ENCODE data around the gene C2orf42. TPM values are rescaled to one million over a fixed set of nuclear protein-coding genes. Genes with fewer than 3 reads are reported as not detected.
A peak's percentile ranks its signal among the peaks of the same experiment; 100 is the strongest.
"Not testable (repeated sequence)": the region's sequence is repeated elsewhere in the genome, so short reads cannot be mapped to it uniquely, and the experiment has no call there.

C2orf42 gene
- total and polyA plus RNA-seq, 5 donors from 2014 or later = 21.0 to 38.4 (median 23.6) TPM

- H3K27ac ChIP-seq (ENCODE audit: insufficient read depth, low read length, poor library complexity, severe bottlenecking) = peak overlapping the region; percentile 15
- H3K36me3 Mint-ChIP-seq = peaks cover 3% of the 10 kb centered on the region
Observed at GRCh38 chr2:70118798-70119454, 71.9 kb downstream of the C2orf42 start.

GRCh38 chr2:70116936-70117552 is 73.8 kb downstream of the C2orf42 start:
- no peaks in the 10 kb centered on the region for H3K36me3 ChIP-seq (ENCODE audit: control insufficient read depth, insufficient read depth, low read length)
- Mint-ChIP-seq H3K36me3 (peaks cover 3% of the 10 kb centered on the region), H3K27me3 (no peaks in the 10 kb centered on the region), H3K9me3 (no peaks in the 10 kb centered on the region), H3K4me1 (peaks cover 10 to 62% (median 32%) of the 10 kb centered on the region in 4 donors), H3K27ac (peak overlapping the region; percentile 41 to 76 (median 74)), H3K4me3 (no peak overlapping the region)
- DNase-seq (no peak), ATAC-seq (ENCODE audit: low read depth in 2 of 2) (no peak)
- no peak overlapping the region for H3K27ac ChIP-seq (ENCODE audit: insufficient read depth, low read length, poor library complexity, severe bottlenecking)
- H3K4me1 ChIP-seq (ENCODE audit: control insufficient read depth, insufficient read depth, low read length, poor library complexity, severe bottlenecking) = peaks cover 19% of the 10 kb centered on the region
- H3K27me3 ChIP-seq (ENCODE audit: control insufficient read depth, insufficient read depth, low read length) = no peaks in the 10 kb centered on the region
- H3K9me3 ChIP-seq (ENCODE audit: control insufficient read depth in 2 of 2, low read length in 2 of 2) = no peaks in the 10 kb centered on the region
- no peak overlapping the region for H3K4me3 ChIP-seq (ENCODE audit: low read depth, low read length)

More at GRCh38 chr2:70118798-70119454, 71.9 kb downstream of the C2orf42 start:
- H3K4me3 ChIP-seq (ENCODE audit: low read depth, low read length) = no peak overlapping the region
- Mint-ChIP-seq H3K4me1 (peaks cover 10 to 69% (median 40%) of the 10 kb centered on the region in 4 donors), H3K9me3 (no peaks in the 10 kb centered on the region), H3K27me3 (peaks cover 4% of the 10 kb centered on the region), H3K4me3 (peak overlapping the region in 1 of 4 donors; percentile 72), H3K27ac (peak overlapping the region in 2 of 3 donors; percentile 65 to 72)
- H3K9me3 ChIP-seq (ENCODE audit: control insufficient read depth in 2 of 2, low read length in 2 of 2) = no peaks in the 10 kb centered on the region
- peaks cover 30% of the 10 kb centered on the region for H3K4me1 ChIP-seq (ENCODE audit: control insufficient read depth, insufficient read depth, low read length, poor library complexity, severe bottlenecking)
- H3K36me3 ChIP-seq (ENCODE audit: control insufficient read depth, insufficient read depth, low read length) = no peaks in the 10 kb centered on the region
- no peak for DNase-seq
- H3K27me3 ChIP-seq (ENCODE audit: control insufficient read depth, insufficient read depth, low read length) = no peaks in the 10 kb centered on the region
- ATAC-seq (ENCODE audit: low read depth in 2 of 2) = no peak

GRCh38 chr2:70115646-70116442 is 75.0 kb downstream of the C2orf42 start:
- DNase-seq = peak in 1 of 3 donors; percentile 76
- peak overlapping the region; percentile 36 to 53 (median 49) for H3K4me3 Mint-ChIP-seq

GRCh38 chr2:70113359-70114070 is 77.3 kb downstream of the C2orf42 start:
- no peak overlapping the region for H3K27ac Mint-ChIP-seq
- no peaks in the 10 kb centered on the region for H3K9me3 ChIP-seq (ENCODE audit: control insufficient read depth in 2 of 2, low read length in 2 of 2)
- DNase-seq = no peak
- no peaks in the 10 kb centered on the region for H3K27me3 Mint-ChIP-seq
- no peak overlapping the region for H3K27ac ChIP-seq (ENCODE audit: insufficient read depth, low read length, poor library complexity, severe bottlenecking)
- H3K4me1 Mint-ChIP-seq = peaks cover 23 to 74% (median 40%) of the 10 kb centered on the region in 4 donors
- H3K36me3 ChIP-seq (ENCODE audit: control insufficient read depth, insufficient read depth, low read length) = no peaks in the 10 kb centered on the region
- ATAC-seq (ENCODE audit: low read depth in 2 of 2) = no peak
- H3K36me3 Mint-ChIP-seq = no peaks in the 10 kb centered on the region
- H3K4me1 ChIP-seq (ENCODE audit: control insufficient read depth, insufficient read depth, low read length, poor library complexity, severe bottlenecking) = peaks cover 45% of the 10 kb centered on the region
- no peak overlapping the region for H3K4me3 ChIP-seq (ENCODE audit: low read depth, low read length)
- peak overlapping the region in 2 of 4 donors; percentile 68 to 75 for H3K4me3 Mint-ChIP-seq
- H3K9me3 Mint-ChIP-seq = no peaks in the 10 kb centered on the region
- no peaks in the 10 kb centered on the region for H3K27me3 ChIP-seq (ENCODE audit: control insufficient read depth, insufficient read depth, low read length)

More at GRCh38 chr2:70115646-70116442, 75.0 kb downstream of the C2orf42 start:
- Histone ChIP-seq H3K36me3 (ENCODE audit: control insufficient read depth, insufficient read depth, low read length) (no peaks in the 10 kb centered on the region), H3K27me3 (ENCODE audit: control insufficient read depth, insufficient read depth, low read length) (no peaks in the 10 kb centered on the region), H3K4me1 (ENCODE audit: control insufficient read depth, insufficient read depth, low read length, poor library complexity, severe bottlenecking) (peaks cover 26% of the 10 kb centered on the region), H3K9me3 (ENCODE audit: control insufficient read depth in 2 of 2, low read length in 2 of 2) (no peaks in the 10 kb centered on the region), H3K27ac (ENCODE audit: insufficient read depth, low read length, poor library complexity, severe bottlenecking) (peak overlapping the region; percentile 60), H3K4me3 (ENCODE audit: low read depth, low read length) (peak overlapping the region; percentile 29)
- Mint-ChIP-seq H3K4me1 (peaks cover 15 to 61% (median 35%) of the 10 kb centered on the region in 4 donors), H3K36me3 (peaks cover 3% of the 10 kb centered on the region), H3K9me3 (no peaks in the 10 kb centered on the region), H3K27me3 (no peaks in the 10 kb centered on the region), H3K27ac (peak overlapping the region; percentile 16 to 82 (median 71))
- ATAC-seq (ENCODE audit: low read depth in 2 of 2) = peak; percentile 52 to 76

GRCh38 chr2:70111752-70112591 is 78.8 kb downstream of the C2orf42 start:
- Histone ChIP-seq H3K4me1 (ENCODE audit: control insufficient read depth, insufficient read depth, low read length, poor library complexity, severe bottlenecking) (peaks cover 56% of the 10 kb centered on the region), H3K9me3 (ENCODE audit: control insufficient read depth in 2 of 2, low read length in 2 of 2) (no peaks in the 10 kb centered on the region), H3K36me3 (ENCODE audit: control insufficient read depth, insufficient read depth, low read length) (no peaks in the 10 kb centered on the region), H3K27me3 (ENCODE audit: control insufficient read depth, insufficient read depth, low read length) (no peaks in the 10 kb centered on the region), H3K4me3 (ENCODE audit: low read depth, low read length) (no peak overlapping the region), H3K27ac (ENCODE audit: insufficient read depth, low read length, poor library complexity, severe bottlenecking) (peak overlapping the region; percentile 44)
- Mint-ChIP-seq H3K27me3 (no peaks in the 10 kb centered on the region), H3K4me1 (peaks cover 26 to 80% (median 51%) of the 10 kb centered on the region in 4 donors), H3K4me3 (peak overlapping the region in 2 of 4 donors; percentile 7 to 50), H3K27ac (peak overlapping the region in 2 of 3 donors; percentile 26 to 93), H3K36me3 (no peaks in the 10 kb centered on the region), H3K9me3 (peaks cover 0 to 1% (median 0%) of the 10 kb centered on the region in 7 donors)
- no peak for DNase-seq
- no peak for ATAC-seq (ENCODE audit: low read depth in 2 of 2)

GRCh38 chr2:70110397-70110796 is 80.4 kb downstream of the C2orf42 start:
- H3K4me3 ChIP-seq (ENCODE audit: low read depth, low read length); H3K9me3 ChIP-seq (ENCODE audit: control insufficient read depth in 2 of 2, low read length in 2 of 2); ATAC-seq (ENCODE audit: low read depth in 2 of 2); H3K36me3 ChIP-seq (ENCODE audit: control insufficient read depth, insufficient read depth, low read length); H3K27me3 Mint-ChIP-seq; DNase-seq; H3K9me3 Mint-ChIP-seq; H3K27me3 ChIP-seq (ENCODE audit: control insufficient read depth, insufficient read depth, low read length); H3K36me3 Mint-ChIP-seq: not testable (repeated sequence)
- H3K4me1 ChIP-seq (ENCODE audit: control insufficient read depth, insufficient read depth, low read length, poor library complexity, severe bottlenecking) = peaks cover 48% of the 10 kb centered on the region
- Mint-ChIP-seq H3K4me1 (peaks cover 21 to 72% (median 44%) of the 10 kb centered on the region in 4 donors), H3K4me3 (peak overlapping the region in 1 of 4 donors; percentile 90), H3K27ac (peak overlapping the region; percentile 97 to 99 (median 97))
- peak overlapping the region; percentile 44 for H3K27ac ChIP-seq (ENCODE audit: insufficient read depth, low read length, poor library complexity, severe bottlenecking)

All from CD4-positive, CD25-positive, alpha-beta regulatory T cell (primary cell).